SK-N-SH (cell line): ENCODE measurements around the gene TLE1. TPM values are rescaled to one million over a fixed set of nuclear protein-coding genes. Genes with fewer than 3 reads are reported as not detected.

Experiments
- CTCF ChIA-PET: fragments of 300-600, 350-600 bp; formaldehyde crosslinking; extraction: SDS; loops from one replicate; lab custom pipeline; 2021; lab: Yijun Ruan, JAX
- POLR2A ChIA-PET: fragments of 350-600 bp; sonication (Branson Sonifier 250); formaldehyde crosslinking; extraction: SDS; loops from one replicate; lab custom pipeline; 2020; ENCODE audit warnings: antibody characterized with exemption, inconsistent platforms; lab: Yijun Ruan, JAX
- DNase-seq: peaks from one replicate; pipeline ENCODE4 v3.0.0; 2012
- H2AFZ ChIP-seq: fragments of 200-600 bp; sonication (generic); 2 replicates; pipeline ENCODE4 v1.8.1; 2016; ENCODE audit warnings: antibody characterized with exemption, mild to moderate bottlenecking, low read depth
- H3F3A ChIP-seq: fragments of 200-600 bp; sonication (generic); replicated peaks from 2 replicates; pipeline ENCODE3; 2016; ENCODE audit warnings: antibody characterized with exemption, mild to moderate bottlenecking; ENCODE audit not compliant: insufficient read depth
- H3K27ac ChIP-seq, 2 experiments: fragments of 200-500 bp in 1 of 2; fragments of 200-600 bp in 1 of 2; sonication (Bioruptor generic) in 1 of 2; sonication (generic), shearing (Covaris generic) in 1 of 2; 2 replicates each; pipeline versions ENCODE4 v1.5.1 to v1.6.1; 2014 to 2016; ENCODE audit warnings: low read depth in 2 of 2, inconsistent platforms in 1 of 2, low read length in 1 of 2, mild to moderate bottlenecking in 1 of 2, mixed read lengths in 1 of 2
- H3K27me3 ChIP-seq: fragments of 200-600 bp; sonication (generic), shearing (Covaris generic); 2 replicates; pipeline ENCODE4 v1.6.1; 2016; ENCODE audit warnings: mixed run types; ENCODE audit not compliant: insufficient read depth
- H3K36me3 ChIP-seq, 2 experiments: fragments of 200-500 bp in 1 of 2; fragments of 200-600 bp in 1 of 2; sonication (Bioruptor generic) in 1 of 2; sonication (generic) in 1 of 2; replicated peaks in 1 of 2; 2 replicates each; pipeline versions ENCODE3 to v1.5.1; 2014 to 2016; ENCODE audit warnings: low read length in 1 of 2, mild to moderate bottlenecking in 1 of 2; ENCODE audit not compliant: insufficient read depth in 2 of 2, control insufficient read depth in 1 of 2
- H3K4me1 ChIP-seq, 2 experiments: fragments of 200-500 bp in 1 of 2; fragments of 200-600 bp in 1 of 2; sonication (Bioruptor generic) in 1 of 2; sonication (generic), shearing (Covaris generic) in 1 of 2; 2 replicates each; pipeline versions ENCODE4 v1.5.1 to v1.6.1; 2014 to 2016; ENCODE audit warnings: low read depth in 1 of 2, low read length in 1 of 2, mixed run types in 1 of 2; ENCODE audit not compliant: insufficient read depth in 2 of 2, control insufficient read depth in 1 of 2
- H3K4me2 ChIP-seq: fragments of 200-600 bp; sonication (generic), shearing (Covaris generic); 2 replicates; pipeline ENCODE4 v1.6.1; 2017; ENCODE audit warnings: mixed run types
- H3K4me3 ChIP-seq, 2 experiments: fragments of 200-500 bp in 1 of 2; fragments of 200-600 bp in 1 of 2; sonication (Bioruptor generic) in 1 of 2; sonication (generic), shearing (Covaris generic) in 1 of 2; 2 replicates each; pipeline versions ENCODE4 v1.5.1 to v1.8.1; 2014 to 2016; ENCODE audit warnings: low read depth in 2 of 2, inconsistent platforms in 1 of 2, low read length in 1 of 2, mild to moderate bottlenecking in 1 of 2, mixed read lengths in 1 of 2, moderate library complexity in 1 of 2
- H3K79me2 ChIP-seq: fragments of 200-600 bp; sonication (generic); 2 replicates; pipeline ENCODE4 v1.8.1; 2017; ENCODE audit warnings: mild to moderate bottlenecking; ENCODE audit not compliant: insufficient read depth
- H3K9ac ChIP-seq: fragments of 200-600 bp; sonication (generic); 2 replicates; pipeline ENCODE4 v1.6.1; 2017; ENCODE audit warnings: mixed run types
- H3K9me2 ChIP-seq: fragments of 200-600 bp; sonication (generic); 2 replicates; pipeline ENCODE4 v1.6.1; 2017; ENCODE audit warnings: mixed run types
- H3K9me3 ChIP-seq: fragments of 200-600 bp; sonication (generic); 2 replicates; pipeline ENCODE4 v1.6.1; 2017; ENCODE audit warnings: mixed run types, mild to moderate bottlenecking, moderate library complexity
- H4K20me1 ChIP-seq: fragments of 200-600 bp; sonication (generic); 2 replicates; pipeline ENCODE4 v1.6.1; 2017; ENCODE audit warnings: mild to moderate bottlenecking, mixed run types; ENCODE audit not compliant: insufficient read depth
- CHD2 ChIP-seq: fragments of 150-350 bp; IDR thresholded peaks from 2 replicates; pipeline ENCODE4 v1.6.1; 2018; ENCODE audit warnings: low read length; ENCODE audit not compliant: partially characterized antibody
- ELF1 ChIP-seq: IDR thresholded peaks from 2 replicates; pipeline ENCODE4 v1.4.0; 2012
- EZH2phosphoT487 ChIP-seq: fragments of 200-600 bp; sonication (generic); IDR thresholded peaks from 2 replicates; pipeline ENCODE4 v1.6.1; 2017; ENCODE audit warnings: low read depth, mixed run types, mild to moderate bottlenecking, antibody characterized with exemption, moderate library complexity, borderline replicate concordance
- FOSL2 ChIP-seq: IDR thresholded peaks from 2 replicates; pipeline ENCODE4 v1.4.0; 2012; ENCODE audit warnings: low read depth, mild to moderate bottlenecking, moderate library complexity, borderline replicate concordance
- FOXJ3 ChIP-seq: sonication (generic); formaldehyde crosslinking; IDR thresholded peaks from 2 replicates; pipeline ENCODE4 v1.5.1; 2020; ENCODE audit warnings: mild to moderate bottlenecking, missing genetic modification reagents
- FOXM1 ChIP-seq: IDR thresholded peaks from 2 replicates; pipeline ENCODE4 v1.4.0; 2012; ENCODE audit warnings: low read depth, mild to moderate bottlenecking
- GABPA ChIP-seq: IDR thresholded peaks from 2 replicates; pipeline ENCODE4 v1.4.0; 2012; ENCODE audit warnings: low read depth, mild to moderate bottlenecking
- GATA2 ChIP-seq: sonication (generic); formaldehyde crosslinking; IDR thresholded peaks from 2 replicates; pipeline ENCODE4 v1.5.0; 2020; ENCODE audit warnings: mild to moderate bottlenecking, missing genetic modification reagents
- JUND ChIP-seq: IDR thresholded peaks from 2 replicates; pipeline ENCODE4 v1.4.0; 2012
- MAX ChIP-seq: IDR thresholded peaks from 2 replicates; pipeline ENCODE4 v1.4.0; 2012; ENCODE audit warnings: low read depth
- MEF2A ChIP-seq: IDR thresholded peaks from 2 replicates; pipeline ENCODE4 v1.4.0; 2012; ENCODE audit warnings: low read depth, borderline replicate concordance
- MXI1 ChIP-seq: IDR thresholded peaks from 2 replicates; pipeline ENCODE4 v1.6.1; 2012; ENCODE audit warnings: mild to moderate bottlenecking, low read depth, low read length, improper control_type of control experiment
- NFIC ChIP-seq: IDR thresholded peaks from 2 replicates; pipeline ENCODE4 v1.4.0; 2012; ENCODE audit warnings: borderline replicate concordance
- RAD21 ChIP-seq: IDR thresholded peaks from 2 replicates; pipeline ENCODE4 v1.6.1; 2012; ENCODE audit warnings: mild to moderate bottlenecking, low read length
- RCOR1 ChIP-seq: fragments of 150-350 bp; IDR thresholded peaks from 2 replicates; pipeline ENCODE4 v1.6.1; 2017; ENCODE audit warnings: antibody characterized with exemption, low read length
- SMC3 ChIP-seq: IDR thresholded peaks from 2 replicates; pipeline ENCODE4 v1.6.1; 2012; ENCODE audit warnings: low read depth, low read length, improper control_type of control experiment
- TEAD4 ChIP-seq: IDR thresholded peaks from 2 replicates; pipeline ENCODE4 v1.4.0; 2012; ENCODE audit warnings: mild to moderate bottlenecking, borderline replicate concordance; ENCODE audit not compliant: insufficient read depth
- USF1 ChIP-seq: IDR thresholded peaks from 2 replicates; pipeline ENCODE4 v1.4.0; 2012; ENCODE audit warnings: low read depth, borderline replicate concordance
- WGBS: methylation state at CpG from one replicate; pipeline ENCODE4 v1.1.6; 2017; ENCODE audit warnings: low lambda C conversion rate; 5-methylcytosine and 5-hydroxymethylcytosine counted together
- polyA plus RNA-seq, 3 experiments: library from polyadenylated mRNA; depleted of rRNA; stranded (reverse); fragments of >200 nt; gene quantifications; 2 replicates each; pipeline ENCODE4 v1.2.3, GENCODE V29; 2012
- TF ChIP-seq, protein P1 (sequence below): IDR thresholded peaks from 2 replicates; pipeline ENCODE4; 2012
- TF ChIP-seq, protein P2 (sequence below): fragments of 150-350 bp; IDR thresholded peaks from 2 replicates; pipeline ENCODE4 v1.6.1; 2016; ENCODE audit warnings: mild to moderate bottlenecking, low read depth, low read length
- TF ChIP-seq, protein P3 (sequence below): fragments of 150-350 bp; IDR thresholded peaks from 2 replicates; pipeline ENCODE4 v1.6.1; 2017; ENCODE audit warnings: antibody characterized with exemption, low read length, low read depth, borderline replicate concordance

The TLE1 gene
- polyA plus RNA-seq, 1 of the 3 experiments (the other 2 are of a cell fraction), result 33.0 TPM

GRCh38 chr9:81559709-81560108, 129.6 kb downstream of the TLE1 start (continued):
- TF ChIP-seq CHD2 (no peak), SMC3 (0 out of 2 replicates have a peak, but pooled peaks have one; percentile 11), RAD21 (no peak), FOSL2 (peak; percentile 95), MXI1 (no peak), GATA2 (no peak), GABPA (no peak), FOXJ3 (no peak), ELF1 (peak; percentile 14; the same call in 1 of the 2 replicates)
- TF ChIP-seq, protein P1, sequence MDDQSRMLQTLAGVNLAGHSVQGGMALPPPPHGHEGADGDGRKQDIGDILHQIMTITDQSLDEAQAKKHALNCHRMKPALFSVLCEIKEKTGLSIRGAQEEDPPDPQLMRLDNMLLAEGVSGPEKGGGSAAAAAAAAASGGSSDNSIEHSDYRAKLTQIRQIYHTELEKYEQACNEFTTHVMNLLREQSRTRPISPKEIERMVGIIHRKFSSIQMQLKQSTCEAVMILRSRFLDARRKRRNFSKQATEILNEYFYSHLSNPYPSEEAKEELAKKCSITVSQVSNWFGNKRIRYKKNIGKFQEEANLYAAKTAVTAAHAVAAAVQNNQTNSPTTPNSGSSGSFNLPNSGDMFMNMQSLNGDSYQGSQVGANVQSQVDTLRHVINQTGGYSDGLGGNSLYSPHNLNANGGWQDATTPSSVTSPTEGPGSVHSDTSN, result peak; percentile 83

DNA sequence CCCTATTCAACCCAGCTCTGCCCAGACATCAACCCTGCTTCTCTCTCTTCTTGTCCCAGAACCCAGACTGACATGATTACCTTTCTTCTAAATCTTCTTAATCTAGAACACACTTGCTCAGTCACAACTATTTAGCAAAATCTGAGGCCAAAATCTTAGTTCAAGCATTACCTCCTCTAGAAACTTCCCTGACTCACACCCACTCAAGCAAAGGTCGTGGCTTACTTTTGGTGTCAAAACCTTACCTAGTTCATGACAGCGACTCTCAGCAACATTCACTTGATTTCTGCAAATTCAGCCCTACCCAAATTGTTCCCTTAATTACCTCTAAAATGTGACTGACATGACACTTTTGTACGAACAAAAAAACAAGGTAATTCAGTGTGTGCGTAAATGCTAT, 130.2 kb downstream of the TLE1 start:
- no peak for DNase-seq
- H3K9me3 ChIP-seq, result no peaks in the 10 kb centered on the region
- H3K27ac ChIP-seq, result peak overlapping the region; percentile 80 to 85
- WGBS, result 85% methylated on average over 4 of the region's 4 CpGs
- peak overlapping the region; percentile 78; the same call in 1 of the 2 replicates for H2AFZ ChIP-seq
- peak overlapping the region; percentile 38; the same call in 1 of the 2 replicates for H3K9ac ChIP-seq
- ChIA-PET CTCF (no interaction called here), POLR2A (no interaction called here)
- H3K4me3 ChIP-seq, result no peak overlapping the region
- H3F3A ChIP-seq, result peaks cover 11% of the 10 kb centered on the region
- H3K27me3 ChIP-seq, result no peaks in the 10 kb centered on the region
- H3K36me3 ChIP-seq, result no peaks in the 10 kb centered on the region
- H3K4me2 ChIP-seq, result peak overlapping the region; percentile 50; the same call in 1 of the 2 replicates
- H3K9me2 ChIP-seq, result no peaks in the 10 kb centered on the region
- no peaks in the 10 kb centered on the region for H3K79me2 ChIP-seq
- no peaks in the 10 kb centered on the region for H4K20me1 ChIP-seq
- peaks cover 7 to 41% of the 10 kb centered on the region in 2 experiments for H3K4me1 ChIP-seq
- TF ChIP-seq TEAD4, result no peak
- TF ChIP-seq, protein P2, sequence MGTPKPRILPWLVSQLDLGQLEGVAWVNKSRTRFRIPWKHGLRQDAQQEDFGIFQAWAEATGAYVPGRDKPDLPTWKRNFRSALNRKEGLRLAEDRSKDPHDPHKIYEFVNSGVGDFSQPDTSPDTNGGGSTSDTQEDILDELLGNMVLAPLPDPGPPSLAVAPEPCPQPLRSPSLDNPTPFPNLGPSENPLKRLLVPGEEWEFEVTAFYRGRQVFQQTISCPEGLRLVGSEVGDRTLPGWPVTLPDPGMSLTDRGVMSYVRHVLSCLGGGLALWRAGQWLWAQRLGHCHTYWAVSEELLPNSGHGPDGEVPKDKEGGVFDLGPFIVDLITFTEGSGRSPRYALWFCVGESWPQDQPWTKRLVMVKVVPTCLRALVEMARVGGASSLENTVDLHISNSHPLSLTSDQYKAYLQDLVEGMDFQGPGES, result no peak
- TF ChIP-seq JUND, result no peak
- TF ChIP-seq ELF1, result no peak
- no peak for TF ChIP-seq NFIC
- no peak for TF ChIP-seq FOSL2
- no peak for TF ChIP-seq MEF2A
- TF ChIP-seq, protein P3, sequence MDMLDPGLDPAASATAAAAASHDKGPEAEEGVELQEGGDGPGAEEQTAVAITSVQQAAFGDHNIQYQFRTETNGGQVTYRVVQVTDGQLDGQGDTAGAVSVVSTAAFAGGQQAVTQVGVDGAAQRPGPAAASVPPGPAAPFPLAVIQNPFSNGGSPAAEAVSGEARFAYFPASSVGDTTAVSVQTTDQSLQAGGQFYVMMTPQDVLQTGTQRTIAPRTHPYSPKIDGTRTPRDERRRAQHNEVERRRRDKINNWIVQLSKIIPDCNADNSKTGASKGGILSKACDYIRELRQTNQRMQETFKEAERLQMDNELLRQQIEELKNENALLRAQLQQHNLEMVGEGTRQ, result no peak
- TF ChIP-seq RCOR1, result no peak
- no peak for TF ChIP-seq FOXJ3
- no peak for TF ChIP-seq MXI1
- TF ChIP-seq GABPA, result no peak
- TF ChIP-seq, protein P1, result no peak
- TF ChIP-seq SMC3, result no peak
- TF ChIP-seq USF1, result no peak
- no peak for TF ChIP-seq FOXM1
- no peak for TF ChIP-seq MAX
- TF ChIP-seq EZH2phosphoT487, result no peak
- TF ChIP-seq CHD2, result no peak
